ENCODE data around the gene HAUS7. TPM values are rescaled to one million over a fixed set of nuclear protein-coding genes. Genes with fewer than 3 reads are reported as not detected.

The HAUS7 gene
- total RNA-seq, 1 donor from 2014 or later, result 62.7 TPM

Other genes with a start within 250 kb of the HAUS7 start
- gene PNMA6F, start 148.8 kb downstream of the HAUS7 start, total RNA-seq, result not detected in 2 replicates
- gene ZNF275, start 136.4 kb downstream of the HAUS7 start, total RNA-seq, result 22.1 and 22.5 TPM in 2 replicates
- not detected in 2 replicates for gene PNMA6E, start 69.2 kb downstream of the HAUS7 start, total RNA-seq
- gene ZFP92, start 59.1 kb downstream of the HAUS7 start, total RNA-seq, result 2.4 and 2.5 TPM in 2 replicates
- gene TREX2, start 24.5 kb downstream of the HAUS7 start, total RNA-seq, result 0.83 and 1.3 TPM in 2 replicates
- not detected in 2 replicates for gene BGN, start 24.4 kb upstream of the HAUS7 start, total RNA-seq
- gene ATP2B3, start 47.1 kb upstream of the HAUS7 start, total RNA-seq, result 0.05 TPM in 1 of 2 replicates, not detected in the other
- gene CCNQ, start 128.6 kb upstream of the HAUS7 start, total RNA-seq, result 28.0 and 29.3 TPM in 2 replicates
- gene DUSP9, start 176.6 kb upstream of the HAUS7 start, total RNA-seq, result 0.10 TPM in 2 replicates
- 0.15 TPM in 1 of 2 replicates, not detected in the other for gene PNCK, start 203.2 kb upstream of the HAUS7 start, total RNA-seq
- 5.9 and 6.0 TPM in 2 replicates for gene SLC6A8, start 217.3 kb upstream of the HAUS7 start, total RNA-seq

All from activated T-helper 1 cell treated with anti-CD3 and anti-CD28 coated beads, Interleukin-12 subunit alpha, Interleukin-12 subunit beta, Interleukin-2, Interleukin-4 antibody, amounts not matched to agents 30 ng/mL and 10 ng/mL and 1 ng/mL, durations not matched to agents 14 hours and 24 hours and 36 hours (primary cell).